ENCODE data around the gene KCNJ14.

DNA sequence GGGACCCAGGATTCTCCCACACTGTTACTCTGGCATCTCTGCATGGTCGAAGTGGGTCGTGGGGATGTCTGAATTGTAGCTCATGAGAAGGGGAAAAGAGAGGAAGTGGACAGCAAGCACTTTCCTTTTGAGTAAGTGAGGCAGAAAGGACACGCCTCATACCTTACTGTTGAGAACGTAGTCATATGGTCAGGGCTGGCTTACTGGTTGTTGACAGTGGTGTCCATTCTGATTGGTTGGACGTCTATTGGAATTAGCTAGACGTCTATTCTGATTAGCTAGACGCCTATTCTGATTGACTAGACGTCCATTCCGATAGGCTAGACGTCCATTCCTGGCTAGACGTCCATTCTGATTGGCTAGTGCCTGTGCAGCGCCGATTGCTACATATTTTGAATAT is 49.5 kb upstream of the KCNJ14 start:
- TF ChIP-seq CTCF (IDR thresholded peaks at IDR 0.05; ENCODE audit: borderline replicate concordance, extremely low read depth, low read length, poor library complexity, severe bottlenecking) = no peak
- no peak for TF ChIP-seq EZH2 (IDR thresholded peaks at IDR 0.05; ENCODE audit: borderline replicate concordance, low read depth, low read length, severe bottlenecking)
